Neural crest cell (in vitro differentiated cells): ENCODE data around the gene TLCD3B. TPM values are rescaled to one million over a fixed set of nuclear protein-coding genes. Genes with fewer than 3 reads are reported as not detected.

ENCODE experiments used
- DNase-seq: peaks from one replicate; pipeline ENCODE4 v3.0.0; 2021; ENCODE audit warnings: low read depth, mixed read lengths, low spot score
- H3K27ac Mint-ChIP-seq: one replicate; pipeline ENCODE4 v1.8.0; 2021; ENCODE audit warnings: mild to moderate bottlenecking, mixed read lengths; ENCODE audit not compliant: unreplicated experiment
- H3K27me3 Mint-ChIP-seq: 2 replicates; pipeline ENCODE4 v1.8.0; 2021; ENCODE audit warnings: low read depth, mild to moderate bottlenecking, mixed read lengths
- H3K36me3 Mint-ChIP-seq: 2 replicates; pipeline ENCODE4 v1.8.0; 2021; ENCODE audit warnings: low read depth, mild to moderate bottlenecking, mixed read lengths
- H3K4me1 Mint-ChIP-seq: 2 replicates; pipeline ENCODE4 v1.8.0; 2021; ENCODE audit warnings: mixed read lengths
- H3K4me3 Mint-ChIP-seq: one replicate; pipeline ENCODE4 v1.8.0; 2021; ENCODE audit warnings: mild to moderate bottlenecking, mixed read lengths
- H3K9me3 Mint-ChIP-seq: 2 replicates; pipeline ENCODE4 v1.8.0; 2021; ENCODE audit warnings: mixed read lengths
- CTCF ChIP-seq: fragments of 200-600 bp; sonication (generic); conservative IDR thresholded peaks from 2 replicates; pipeline ENCODE4 v1.5.0; 2021; ENCODE audit warnings: antibody characterized with exemption, mild to moderate bottlenecking
- total RNA-seq: library from RNA; stranded (reverse); gene quantifications from 2 replicates; pipeline ENCODE4 v1.2.1, GENCODE V29; 2021

Gene TLCD3B
- total RNA-seq, 1 donor from 2014 or later = 14.2 TPM

- no peak overlapping the region for H3K27ac Mint-ChIP-seq
- no peaks in the 10 kb centered on the region for H3K9me3 Mint-ChIP-seq
- no peaks in the 10 kb centered on the region for H3K27me3 Mint-ChIP-seq
- H3K36me3 Mint-ChIP-seq = peaks cover 16% of the 10 kb centered on the region
- DNase-seq = no peak
- peaks cover under 1% of the 10 kb centered on the region for H3K4me1 Mint-ChIP-seq
- no peak for TF ChIP-seq CTCF
- no peak overlapping the region for H3K4me3 Mint-ChIP-seq
Observed at GRCh38 chr16:29982560-29983419, 48.3 kb downstream of the TLCD3B start.

DNA sequence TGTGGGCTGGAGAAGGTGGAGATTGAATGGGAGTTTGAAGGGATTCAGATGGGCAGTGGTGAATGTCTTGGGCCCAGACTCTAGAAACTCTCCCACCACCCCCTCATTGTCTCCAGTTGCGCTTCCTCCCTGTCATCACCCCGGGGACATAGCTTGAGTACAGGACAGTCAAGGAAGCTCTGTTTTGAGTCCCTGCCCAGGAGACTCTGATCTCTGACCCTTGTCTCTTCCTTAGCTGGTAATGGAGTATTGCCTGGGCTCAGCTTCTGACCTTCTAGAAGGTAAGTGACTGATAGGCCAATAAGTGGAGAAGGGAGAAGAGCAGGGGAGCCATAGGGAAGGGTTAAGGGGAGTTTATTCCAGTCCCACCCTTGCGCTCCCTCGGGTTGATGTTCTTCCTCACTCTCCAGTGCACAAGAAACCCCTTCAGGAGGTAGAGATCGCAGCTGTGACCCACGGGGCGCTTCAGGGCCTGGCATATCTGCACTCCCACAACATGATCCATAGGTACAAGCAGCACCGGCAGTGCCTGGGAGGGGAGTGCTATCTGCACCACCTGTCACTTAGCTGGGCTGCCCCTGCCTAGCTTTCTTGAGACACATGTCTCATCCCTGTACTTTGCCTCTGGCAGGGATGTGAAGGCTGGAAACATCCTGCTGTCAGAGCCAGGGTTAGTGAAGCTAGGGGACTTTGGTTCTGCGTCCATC lies 52.4 kb downstream of the TLCD3B start:
- DNase-seq = no peak
- H3K27me3 Mint-ChIP-seq = no peaks in the 10 kb centered on the region
- no peaks in the 10 kb centered on the region for H3K9me3 Mint-ChIP-seq

GRCh38 chr16:29978081-29978480 lies 53.0 kb downstream of the TLCD3B start:
- H3K36me3 Mint-ChIP-seq = peaks cover 13% of the 10 kb centered on the region
- H3K4me1 Mint-ChIP-seq = peaks cover 38% of the 10 kb centered on the region
- H3K27me3 Mint-ChIP-seq = no peaks in the 10 kb centered on the region

More for the DNA sequence above, 52.4 kb downstream of the TLCD3B start:
- Mint-ChIP-seq H3K27ac (no peak overlapping the region), H3K4me3 (peak overlapping the region; percentile 31), H3K36me3 (peaks cover 9% of the 10 kb centered on the region), H3K4me1 (peaks cover 31% of the 10 kb centered on the region)
- no peak for TF ChIP-seq CTCF

GRCh38 chr16:29977063-29977825 lies 53.8 kb downstream of the TLCD3B start:
- no peaks in the 10 kb centered on the region for H3K27me3 Mint-ChIP-seq
- TF ChIP-seq CTCF = no peak
- H3K4me1 Mint-ChIP-seq = peaks cover 38% of the 10 kb centered on the region
- DNase-seq = no peak
- peak overlapping the region; percentile 98 for H3K4me3 Mint-ChIP-seq
- H3K27ac Mint-ChIP-seq = peak overlapping the region; percentile 71
- H3K9me3 Mint-ChIP-seq = peaks cover 6% of the 10 kb centered on the region
- H3K36me3 Mint-ChIP-seq = peaks cover 19% of the 10 kb centered on the region

More at GRCh38 chr16:29978081-29978480, 53.0 kb downstream of the TLCD3B start:
- Mint-ChIP-seq H3K9me3 (peaks cover 4% of the 10 kb centered on the region), H3K27ac (no peak overlapping the region), H3K4me3 (peak overlapping the region; percentile 70)
- TF ChIP-seq CTCF = no peak
- DNase-seq = no peak

GRCh38 chr16:29975811-29976511 lies 55.1 kb downstream of the TLCD3B start:
- H3K27me3 Mint-ChIP-seq = no peaks in the 10 kb centered on the region
- H3K27ac Mint-ChIP-seq = peak overlapping the region; percentile 58
- no peak for DNase-seq

More at GRCh38 chr16:29975811-29976511, 55.1 kb downstream of the TLCD3B start:
- Mint-ChIP-seq H3K36me3 (peaks cover 22% of the 10 kb centered on the region), H3K4me1 (peaks cover 38% of the 10 kb centered on the region), H3K4me3 (peak overlapping the region; percentile 98), H3K9me3 (peaks cover 6% of the 10 kb centered on the region)
- TF ChIP-seq CTCF = no peak
